Pancreas (tissue), 10 donors: ENCODE measurements around the gene TPP2. TPM values are rescaled to one million over a fixed set of nuclear protein-coding genes. Genes with fewer than 3 reads are reported as not detected.

Source experiments
- ATAC-seq, 4 donors: fragments of 200-7000 bp; cut with Tn5 transposase; one replicate each; pipeline versions ENCODE4 v1.8.0 to v1.9.1; 2020; ENCODE audit warnings: mild to moderate bottlenecking in 4 of 4, moderate library complexity in 4 of 4
- DNase-seq, 6 donors: peaks; one replicate each; pipeline ENCODE4 v3.0.0-alpha.2; 2020
- FAIRE-seq: peaks from 2 replicates; lab custom pipeline; 2012; peaks lifted over from hg19 to GRCh38; lab: Jason Lieb, UNC
- H3K27ac ChIP-seq, 4 donors: fragments of 200-600 bp; sonication (generic); 1 replicate in 3 of 4; 2 replicates in 1 of 4; pipeline versions ENCODE4 v1.5.0 to v1.8.0; 2020
- H3K27me3 ChIP-seq, 4 donors: fragments of 200-600 bp; one replicate each; pipeline ENCODE4 v1.8.0; 2021
- H3K36me3 ChIP-seq, 3 donors: fragments of 200-600 bp; sonication (generic) in 1 of 3; one replicate each; pipeline versions ENCODE4 v1.5.0 to v1.8.0; 2020 to 2021
- H3K4me1 ChIP-seq, 3 donors: fragments of 200-600 bp; one replicate each; pipeline ENCODE4 v1.8.0; 2021
- H3K4me3 ChIP-seq, 4 donors: fragments of 200-600 bp; sonication (generic) in 2 of 4; one replicate each; pipeline versions ENCODE4 v1.5.0 to v1.8.0; 2020 to 2021
- H3K9me3 ChIP-seq, 4 donors: fragments of 200-600 bp; one replicate each; pipeline ENCODE4 v1.8.0; 2021
- CTCF ChIP-seq, 4 donors: fragments of 200-600 bp; sonication (generic) in 3 of 4; IDR thresholded peaks; one replicate each; pipeline versions ENCODE4 v1.5.0 to v1.8.0; 2021; ENCODE audit warnings: antibody characterized with exemption in 4 of 4
- WGBS, 2 donors: extraction: QIAGEN DNeasy Blood & Tissue Kit; methylation state at CpG; one replicate each; pipeline ENCODE4 v1.1.7; 2013; 5-methylcytosine and 5-hydroxymethylcytosine counted together
- intact Hi-C, 3 donors: fragments of 100-400 bp; cut with DNase I; formaldehyde crosslinking; loops; one replicate each; pipeline versions ENCODE4 v1.11.1 to v1.14.2; 2022
- polyA plus RNA-seq, 2 donors: library from polyadenylated mRNA; stranded (reverse); fragments of 200-250 nt; gene quantifications; one replicate each; pipeline ENCODE4 v1.2.3, GENCODE V29; 2013
- total RNA-seq, 6 donors: library from RNA; stranded (reverse); fragmentation: NEBNext Ultra II Directional in 4 of 6; extraction: Animal tissue kit (Norgen Biotek cat#: 25700) in 4 of 6; gene quantifications; one replicate each; pipeline versions ENCODE4 v1.2.1 to v1.2.4, GENCODE V29; 2021 to 2023
- donor health status: healthy with polysubstance abuse.
- donor health status: DM: no; HTN: no; CAD: no; lungs with moderate emphysema.
- donor health status: DM: no; HTN: no; CAD: no.
- donor health status: control.
- donor health status: control.
- donor health status: Bipolar disorder and iron deficiency.
- donor health status: DM: yes; HTN: yes; CAD: no.
- donor health status: DM: no; HTN: no; CAD: no.
- donor health status: DM: no; HTN: no; CAD: no.
- donor health status: DM: yes; HTN: yes; CAD: no.

The TPP2 gene
- total and polyA plus RNA-seq, 8 donors, result 9.5 to 22.3 (median 15.9) TPM

GRCh38 chr13:102708991-102709390, 112.2 kb downstream of the TPP2 start:
- no peak overlapping the region for H3K4me3 ChIP-seq
- DNase-seq (no peak), ATAC-seq (no peak), FAIRE-seq (no peak)
- intact Hi-C loops, result no loop called here
- no peak for TF ChIP-seq CTCF (IDR thresholded peaks at IDR 0.05)
- no peaks in the 10 kb centered on the region for H3K27me3 ChIP-seq
- WGBS, 2 donors, result 71 to 87% methylated on average over 2 of the region's 2 CpGs
- H3K27ac ChIP-seq, result no peak overlapping the region
- no peaks in the 10 kb centered on the region for H3K36me3 ChIP-seq
- H3K9me3 ChIP-seq, result no peaks in the 10 kb centered on the region
- H3K4me1 ChIP-seq, result no peaks in the 10 kb centered on the region

- ATAC-seq (no peak), FAIRE-seq (no peak), DNase-seq (no peak)
- Histone ChIP-seq H3K4me1 (no peaks in the 10 kb centered on the region), H3K27me3 (no peaks in the 10 kb centered on the region), H3K4me3 (no peak overlapping the region), H3K36me3 (no peaks in the 10 kb centered on the region), H3K27ac (no peak overlapping the region), H3K9me3 (no peaks in the 10 kb centered on the region)
- TF ChIP-seq CTCF (IDR thresholded peaks at IDR 0.05), result no peak
- intact Hi-C loops, result no loop called here
These were observed 112.8 kb downstream of the TPP2 start for GRCh38 chr13:102709536-102709935.

- Histone ChIP-seq H3K27me3 (no peaks in the 10 kb centered on the region), H3K9me3 (no peaks in the 10 kb centered on the region), H3K36me3 (no peaks in the 10 kb centered on the region), H3K4me3 (no peak overlapping the region), H3K27ac (no peak overlapping the region), H3K4me1 (no peaks in the 10 kb centered on the region)
- TF ChIP-seq CTCF (IDR thresholded peaks at IDR 0.05), result no peak
- 68 to 86% methylated on average over 9 of the region's 9 CpGs for WGBS, 2 donors
- no peak for ATAC-seq
- no peak for DNase-seq
- no peak for FAIRE-seq
- intact Hi-C loops, result no loop called here
These were observed 113.5 kb downstream of the TPP2 start for GRCh38 chr13:102710261-102710679.

- no peak for FAIRE-seq
- DNase-seq, result no peak
- Histone ChIP-seq H3K36me3 (no peaks in the 10 kb centered on the region), H3K4me1 (no peaks in the 10 kb centered on the region), H3K27me3 (no peaks in the 10 kb centered on the region), H3K9me3 (no peaks in the 10 kb centered on the region), H3K27ac (no peak overlapping the region), H3K4me3 (no peak overlapping the region)
- no peak for TF ChIP-seq CTCF (IDR thresholded peaks at IDR 0.05)
- intact Hi-C loops, result no loop called here
- ATAC-seq, result no peak
- 27 to 47% methylated on average over 1 of the region's 1 CpG for WGBS, 2 donors
These were observed 118.7 kb downstream of the TPP2 start for GRCh38 chr13:102715447-102715846.

- Histone ChIP-seq H3K4me3 (no peak overlapping the region), H3K4me1 (no peaks in the 10 kb centered on the region), H3K9me3 (no peaks in the 10 kb centered on the region), H3K27me3 (no peaks in the 10 kb centered on the region), H3K27ac (no peak overlapping the region), H3K36me3 (no peaks in the 10 kb centered on the region)
- TF ChIP-seq CTCF (IDR thresholded peaks at IDR 0.05), result no peak
- FAIRE-seq (no peak), ATAC-seq (no peak), DNase-seq (no peak)
- intact Hi-C loops, result no loop called here
- 43 to 66% methylated on average over 2 of the region's 2 CpGs for WGBS, 2 donors
These were observed 122.0 kb downstream of the TPP2 start for GRCh38 chr13:102718746-102719145.
